Inferior parietal cortex (tissue), 1 donor: Measurements from ENCODE around the gene LRRIQ4.
A peak's percentile ranks its signal among the peaks of the same experiment; 100 is the strongest.

ENCODE experiments used
- DNase-seq: peaks from one replicate; pipeline ENCODE4 v3.0.0-alpha.2; 2016; ENCODE audit errors: extremely low spot score

Gene LRRIQ4

DNA sequence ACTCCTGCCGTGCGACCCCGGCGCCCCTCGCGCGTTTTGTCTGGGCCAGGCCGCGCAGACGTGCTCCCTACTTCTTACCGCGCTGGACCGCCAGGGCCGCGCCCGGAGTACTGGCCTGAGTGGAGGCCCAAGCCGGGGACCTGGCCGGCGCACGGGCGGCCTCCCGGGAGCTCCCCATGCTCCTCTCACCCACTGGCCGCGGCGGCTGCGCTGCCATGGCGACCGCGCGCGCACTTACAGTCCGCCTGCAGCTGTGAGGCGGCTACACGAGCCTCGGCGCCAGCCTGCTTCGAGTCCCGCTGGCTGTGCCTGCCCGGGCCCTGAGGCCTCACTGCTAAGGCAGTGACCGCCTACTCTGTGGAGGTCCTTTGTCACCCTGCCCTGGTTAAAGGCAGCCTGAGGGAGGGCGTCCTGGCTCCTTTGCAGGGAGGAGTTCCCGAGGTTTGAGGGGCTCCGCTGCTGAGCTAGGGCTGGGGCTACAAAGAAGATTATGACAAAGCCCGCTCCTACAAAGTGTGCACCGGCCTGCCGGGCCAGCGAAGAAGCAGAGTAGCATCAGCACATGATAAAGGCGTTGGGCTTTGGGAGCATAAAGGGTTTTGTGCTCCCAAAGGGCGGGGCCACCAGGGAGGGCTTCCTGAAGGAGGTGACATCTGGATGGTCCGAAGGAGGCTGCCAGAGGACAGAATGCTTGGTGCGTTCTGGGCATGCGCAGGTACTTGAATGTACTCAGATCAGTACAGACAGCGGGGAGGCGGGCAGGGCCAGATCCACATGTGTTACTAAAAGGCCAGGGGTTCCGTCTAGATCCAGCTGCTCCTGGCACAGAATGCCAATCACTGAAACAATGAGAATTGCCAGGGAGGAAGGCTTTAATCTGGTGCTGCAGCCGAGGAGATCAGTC, at the start of gene LRRIQ4, which contains the start of gene LRRC34:
Gene LRRIQ4, plus strand, starts transcription at position 539 of the 904 bp plus-strand sequence. CDS start 9,052 bp downstream, outside the sequence.
Gene LRRC34, minus strand, starts transcription at position 573 of the 904 bp plus-strand sequence. Its CDS starts 356 bp downstream, at position 217.
- DNase-seq = peak; percentile 67

DNA sequence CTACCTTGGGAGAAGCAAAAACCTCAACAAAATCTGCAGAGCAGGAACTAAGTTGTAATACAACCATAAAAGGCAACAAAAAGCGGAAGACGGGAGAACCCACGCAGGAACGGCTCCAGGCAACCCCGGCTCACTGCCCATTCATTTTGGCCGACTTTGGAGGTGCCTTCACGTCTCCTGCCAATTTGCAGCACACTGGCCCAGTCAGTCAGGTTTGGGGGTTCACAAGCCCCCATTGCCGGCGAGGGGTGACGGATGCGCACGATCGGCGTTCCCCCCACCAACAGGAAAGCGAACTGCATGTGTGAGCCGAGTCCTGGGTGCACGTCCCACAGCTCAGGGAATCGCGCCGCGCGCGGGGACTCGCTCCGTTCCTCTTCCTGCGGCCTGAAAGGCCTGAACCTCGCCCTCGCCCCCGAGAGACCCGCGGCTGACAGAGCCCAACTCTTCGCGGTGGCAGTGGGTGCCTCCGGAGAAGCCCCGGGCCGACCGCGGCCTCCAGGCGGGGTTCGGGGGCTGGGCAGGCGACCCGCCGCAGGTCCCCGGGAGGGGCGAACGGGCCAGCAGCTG, 48.3 kb upstream of the LRRIQ4 start:
- DNase-seq = peak; percentile 65

DNA sequence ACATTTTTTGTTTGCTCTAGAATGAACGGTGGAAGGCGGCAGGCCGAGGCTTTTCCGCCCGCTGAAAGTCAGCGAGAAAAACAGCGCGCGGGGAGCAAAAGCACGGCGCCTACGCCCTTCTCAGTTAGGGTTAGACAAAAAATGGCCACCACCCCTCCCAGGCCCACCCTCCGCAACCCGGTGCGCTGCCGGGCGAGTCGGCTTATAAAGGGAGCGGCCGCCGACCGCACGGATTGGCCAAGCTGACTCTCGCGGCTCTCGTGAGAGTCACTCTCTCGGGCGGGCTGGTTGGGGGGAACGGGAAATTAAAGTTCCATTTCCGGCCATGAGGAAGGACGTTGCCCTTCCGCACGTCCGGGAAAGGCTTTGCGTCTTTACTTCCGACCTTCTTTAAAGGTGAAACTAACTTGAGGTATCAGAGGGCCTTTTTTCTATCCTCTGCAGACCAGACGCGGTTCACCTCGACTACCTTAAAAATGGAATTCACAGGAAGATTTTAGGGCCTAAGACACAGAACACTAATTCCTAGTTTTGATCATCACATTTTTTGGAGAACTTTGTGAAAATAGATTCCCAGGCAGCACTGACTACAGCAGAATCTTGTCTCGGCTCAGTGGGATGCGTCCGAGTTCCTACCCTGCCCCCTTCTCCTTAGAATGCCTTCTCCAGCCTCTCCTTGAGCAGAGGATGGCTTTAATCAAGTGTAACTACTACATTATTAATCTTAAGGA, 47.6 kb upstream of the LRRIQ4 start, which contains the start of gene TERC:
Gene TERC, minus strand, starts transcription at position 179 of the 731 bp plus-strand sequence.
- DNase-seq = peak; percentile 91

- DNase-seq = peak; percentile 64
These were observed 43.1 kb upstream of the LRRIQ4 start, which contains the start of gene ACTRT3 for GRCh38 chr3:169769287-169770181. ACTRT3 (minus strand) TSS chr3:169769561; CDS start chr3:169769520, 41 bp downstream.

DNA sequence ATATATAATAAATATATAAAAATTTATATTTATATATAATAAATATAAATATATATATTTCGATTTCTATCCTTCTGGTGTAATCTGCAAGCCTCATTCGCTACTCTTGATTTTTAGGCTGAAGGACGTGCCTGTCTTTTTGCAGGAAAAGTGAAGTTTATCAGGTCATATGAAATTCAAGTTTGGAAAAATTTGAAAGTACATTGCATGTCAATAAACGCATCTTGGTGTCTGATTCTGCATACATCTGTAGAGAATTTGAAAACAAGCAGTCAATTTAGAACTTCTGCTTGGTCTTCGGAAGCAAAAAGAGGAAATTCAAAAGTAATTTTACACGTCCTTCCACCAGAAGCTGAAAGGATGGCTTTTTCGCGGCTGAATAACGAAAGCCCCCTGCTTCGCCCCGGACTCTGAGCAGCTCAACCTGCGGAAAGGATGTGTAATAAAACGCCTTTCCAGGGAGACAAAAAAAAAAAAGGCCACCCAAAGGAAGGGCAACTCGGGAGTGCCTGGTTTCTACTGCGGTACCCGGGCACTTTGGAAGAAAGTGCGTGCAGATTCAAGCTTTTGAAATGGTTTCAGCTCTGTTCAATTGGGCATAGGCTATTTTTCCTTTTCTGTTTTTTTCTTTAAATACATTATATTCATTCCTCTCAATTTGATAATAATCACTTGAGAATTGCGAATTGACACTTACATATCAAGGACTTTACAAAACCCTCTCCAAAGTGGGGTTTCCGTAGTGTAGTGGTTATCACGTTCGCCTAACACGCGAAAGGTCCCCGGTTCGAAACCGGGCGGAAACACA, 41.0 kb upstream of the LRRIQ4 start:
- DNase-seq = peak; percentile 96

DNA sequence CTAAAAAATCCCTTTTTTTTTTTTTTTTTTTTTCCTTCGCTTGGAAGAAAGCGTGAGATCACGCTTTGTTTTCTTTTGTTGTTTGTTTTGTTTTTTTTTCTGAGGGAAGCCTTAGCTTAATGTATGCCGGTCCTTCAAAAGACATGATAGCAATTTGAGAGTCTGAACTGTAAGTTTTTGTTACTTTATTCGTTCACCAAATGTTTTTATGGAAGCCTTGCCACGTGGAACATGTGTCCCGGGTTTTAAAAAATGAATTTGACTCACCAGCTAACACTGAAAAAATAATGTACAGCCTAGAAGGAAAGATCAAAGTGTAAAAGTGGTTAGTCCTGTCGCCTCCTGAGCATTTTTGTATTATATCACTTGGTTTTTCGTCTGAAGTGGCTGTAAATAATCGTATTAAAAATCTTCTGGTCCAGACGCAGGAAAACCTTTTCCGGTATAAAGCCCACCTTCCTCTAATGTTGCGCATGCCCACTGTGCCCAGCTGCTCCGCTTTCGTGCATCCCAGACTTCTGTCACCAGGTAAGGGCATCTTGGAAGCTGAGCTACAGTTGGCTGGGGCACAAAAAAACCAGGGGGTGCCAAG, 40.3 kb upstream of the LRRIQ4 start:
- peak; percentile 84 for DNase-seq

- DNase-seq = peak; percentile 95
These were observed 39.5 kb upstream of the LRRIQ4 start, which contains the start of gene MYNN for GRCh38 chr3:169772897-169773816. MYNN (plus strand) TSS chr3:169773396; CDS start chr3:169774296, 900 bp downstream.

DNA sequence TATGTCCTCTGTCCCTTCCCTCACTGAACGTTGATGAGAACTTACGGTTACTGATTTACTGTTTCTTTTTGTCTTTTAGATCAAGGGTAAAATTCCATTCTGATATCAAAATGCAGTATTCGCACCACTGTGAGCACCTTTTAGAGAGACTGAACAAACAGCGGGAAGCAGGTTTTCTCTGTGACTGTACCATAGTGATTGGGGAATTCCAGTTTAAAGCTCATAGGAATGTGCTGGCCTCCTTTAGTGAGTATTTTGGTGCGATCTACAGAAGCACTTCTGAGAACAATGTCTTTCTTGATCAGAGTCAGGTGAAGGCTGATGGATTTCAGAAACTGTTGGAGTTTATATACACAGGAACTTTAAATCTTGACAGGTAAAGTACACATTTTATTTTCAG, 38.5 kb upstream of the LRRIQ4 start:
- DNase-seq = no peak

DNA sequence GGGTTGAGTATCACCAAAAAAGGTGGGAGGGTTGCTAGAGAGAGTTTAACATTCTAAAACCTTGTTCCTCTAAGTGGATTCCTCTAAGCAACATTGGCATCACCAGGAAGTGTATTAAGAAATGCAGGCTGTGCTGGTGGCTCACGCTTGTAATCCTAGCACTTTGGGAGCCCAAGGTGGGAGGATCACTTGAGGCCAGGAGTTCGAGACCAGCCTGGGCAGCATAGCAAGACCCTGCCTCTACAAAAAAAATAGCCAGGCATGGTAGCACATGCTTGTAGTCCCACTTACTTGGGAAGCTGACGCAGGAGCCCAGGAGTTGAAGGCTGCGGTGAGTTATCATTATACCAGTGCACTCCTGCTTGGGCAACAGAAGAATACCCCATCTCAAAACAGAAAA, 34.8 kb upstream of the LRRIQ4 start:
- DNase-seq = no peak

- no peak for DNase-seq
These were observed 31.9 kb upstream of the LRRIQ4 start for GRCh38 chr3:169780742-169781141.

GRCh38 chr3:169781209-169781855, 31.3 kb upstream of the LRRIQ4 start:
- no peak for DNase-seq

DNA sequence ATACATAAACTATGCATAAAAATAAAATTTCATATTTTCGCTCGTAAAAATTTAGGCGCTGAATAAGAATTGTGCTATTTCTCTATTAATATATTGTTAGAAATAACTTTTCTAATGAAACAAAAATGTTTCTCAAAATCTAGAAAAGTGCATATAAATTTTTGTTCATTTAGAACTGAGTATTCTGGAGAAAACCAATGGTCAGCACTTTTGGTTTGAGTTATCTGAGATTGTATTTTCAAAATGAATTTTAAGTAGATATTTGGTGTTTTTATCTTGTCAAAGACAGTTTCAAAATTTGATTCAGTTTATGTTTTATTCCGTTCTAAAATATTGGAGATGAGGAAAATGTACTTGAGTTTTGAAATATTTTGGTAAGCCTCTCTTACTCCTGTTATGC, 25.6 kb upstream of the LRRIQ4 start:
- DNase-seq = no peak

DNA sequence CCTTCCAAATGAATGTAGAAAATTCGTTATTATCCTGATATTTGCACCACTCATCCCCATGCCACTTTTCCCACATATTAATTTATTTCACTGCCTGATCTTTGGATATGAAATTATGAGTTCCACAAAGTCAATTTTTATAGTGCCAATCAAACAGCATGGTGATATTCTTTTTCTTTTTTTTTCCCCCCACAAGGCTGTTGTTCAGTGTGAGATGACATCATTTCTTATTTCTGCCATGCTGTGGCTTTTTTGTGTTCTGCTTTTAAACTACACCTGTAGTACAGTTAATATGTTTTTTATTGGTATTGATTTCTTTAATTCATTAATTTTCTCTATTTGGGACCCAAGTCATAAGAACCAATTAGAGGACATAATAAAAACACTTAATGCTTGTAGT, 24.9 kb upstream of the LRRIQ4 start:
- no peak for DNase-seq

- no peak for DNase-seq
These were observed 22.5 kb upstream of the LRRIQ4 start for GRCh38 chr3:169790219-169790618.

- DNase-seq = no peak
These were observed 21.8 kb upstream of the LRRIQ4 start for GRCh38 chr3:169790687-169791429.

DNA sequence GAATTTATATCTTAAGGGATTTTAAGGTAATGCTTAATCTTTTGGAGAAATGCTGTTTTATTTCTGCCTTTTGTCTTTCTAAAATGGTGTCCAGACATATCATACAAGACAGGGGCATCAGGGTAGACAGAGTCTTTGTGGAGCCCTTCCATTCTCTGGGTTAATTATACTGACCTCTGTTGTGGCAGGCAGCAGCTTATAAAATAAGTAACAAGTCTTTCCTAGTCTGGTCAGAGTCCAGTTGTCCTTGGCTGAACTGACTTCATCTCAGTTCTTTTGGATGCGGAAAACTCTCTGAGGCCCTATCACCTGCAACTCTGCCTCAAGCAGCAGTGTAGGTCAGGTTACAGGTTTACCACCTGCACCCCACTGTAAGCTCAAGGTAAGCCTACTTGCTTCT, 20.3 kb upstream of the LRRIQ4 start:
- no peak for DNase-seq

GRCh38 chr3:169804681-169805080, 8.0 kb upstream of the LRRIQ4 start:
- DNase-seq = no peak
